Activated T-helper 17 cell treated with anti-CD3 and anti-CD28 coated beads, Interleukin-2, amount 50 U/mL, for 72 hours (primary cell): ENCODE measurements around the gene TMEM116. TPM values are rescaled to one million over a fixed set of nuclear protein-coding genes. Genes with fewer than 3 reads are reported as not detected.
"Not testable (repeated sequence)": the region's sequence is repeated elsewhere in the genome, so short reads cannot be mapped to it uniquely, and the experiment has no call there.

Experiments
- ATAC-seq: fragments of 150-1000 bp; cut with Tn5 transposase; replicated peaks from 2 replicates; pipeline ENCODE4 v1.10.0; 2021; ENCODE audit warnings: mild to moderate bottlenecking, moderate library complexity
- H3K27ac Mint-ChIP-seq: one replicate; pipeline ENCODE4 v1.8.0; 2022; ENCODE audit warnings: mixed read lengths
- H3K27me3 Mint-ChIP-seq: one replicate; pipeline ENCODE4 v1.8.0; 2022; ENCODE audit warnings: mixed read lengths
- H3K36me3 Mint-ChIP-seq: one replicate; pipeline ENCODE4 v1.8.0; 2022; ENCODE audit warnings: low read depth, mild to moderate bottlenecking, mixed read lengths
- H3K4me1 Mint-ChIP-seq: one replicate; pipeline ENCODE4 v1.8.0; 2022; ENCODE audit warnings: mixed read lengths
- H3K4me3 Mint-ChIP-seq: one replicate; pipeline ENCODE4 v1.8.0; 2022; ENCODE audit warnings: mild to moderate bottlenecking, mixed read lengths
- H3K9me3 Mint-ChIP-seq: one replicate; pipeline ENCODE4 v1.8.0; 2022; ENCODE audit warnings: mixed read lengths
- total RNA-seq, 2 donors: library from RNA; stranded (reverse); gene quantifications; one replicate each; pipeline ENCODE4 v1.2.3, GENCODE V29; 2022

Gene TMEM116
- total RNA-seq, 2 donors from 2014 or later: 13.8 to 16.9 TPM

- Mint-ChIP-seq H3K27me3 (no peaks in the 10 kb centered on the region), H3K9me3 (no peaks in the 10 kb centered on the region), H3K4me3 (peak overlapping the region; percentile 2), H3K4me1 (peaks cover 12% of the 10 kb centered on the region), H3K27ac (peak overlapping the region; percentile 14), H3K36me3 (no peaks in the 10 kb centered on the region)
- no peak for ATAC-seq
These were observed 36.7 kb downstream of the TMEM116 start for GRCh38 chr12:111976291-111976690.

- Mint-ChIP-seq H3K4me1 (peaks cover 11% of the 10 kb centered on the region), H3K4me3 (no peak overlapping the region), H3K9me3 (no peaks in the 10 kb centered on the region), H3K36me3 (no peaks in the 10 kb centered on the region), H3K27ac (peak overlapping the region; percentile 69), H3K27me3 (no peaks in the 10 kb centered on the region)
- ATAC-seq: no peak
These were observed 37.6 kb downstream of the TMEM116 start for GRCh38 chr12:111975161-111975931.

GRCh38 chr12:111971800-111972199, 41.2 kb downstream of the TMEM116 start:
- H3K4me3 Mint-ChIP-seq: no peak overlapping the region
- peaks cover 14% of the 10 kb centered on the region for H3K4me1 Mint-ChIP-seq
- H3K27ac Mint-ChIP-seq: no peak overlapping the region
- ATAC-seq: no peak
- no peaks in the 10 kb centered on the region for H3K9me3 Mint-ChIP-seq
- no peaks in the 10 kb centered on the region for H3K27me3 Mint-ChIP-seq
- peaks cover 9% of the 10 kb centered on the region for H3K36me3 Mint-ChIP-seq

GRCh38 chr12:111964935-111965334, 48.0 kb downstream of the TMEM116 start:
- ATAC-seq: no peak
- Mint-ChIP-seq H3K9me3 (peaks cover 1% of the 10 kb centered on the region), H3K27ac (peak overlapping the region; percentile 40), H3K36me3 (peaks cover 54% of the 10 kb centered on the region), H3K4me3 (no peak overlapping the region), H3K4me1 (peaks cover 18% of the 10 kb centered on the region), H3K27me3 (no peaks in the 10 kb centered on the region)

- H3K27ac Mint-ChIP-seq, ATAC-seq, H3K9me3 Mint-ChIP-seq, H3K4me3 Mint-ChIP-seq, H3K27me3 Mint-ChIP-seq: not testable (repeated sequence)
- Mint-ChIP-seq H3K36me3 (peaks cover 56% of the 10 kb centered on the region), H3K4me1 (peaks cover 20% of the 10 kb centered on the region)
These were observed 53.4 kb downstream of the TMEM116 start for GRCh38 chr12:111959518-111959917.

- ATAC-seq, H3K27me3 Mint-ChIP-seq, H3K9me3 Mint-ChIP-seq, H3K4me3 Mint-ChIP-seq, H3K27ac Mint-ChIP-seq: not testable (repeated sequence)
- H3K4me1 Mint-ChIP-seq: peaks cover 22% of the 10 kb centered on the region
- peaks cover 36% of the 10 kb centered on the region for H3K36me3 Mint-ChIP-seq
These were observed 55.7 kb downstream of the TMEM116 start for GRCh38 chr12:111957224-111957623.

- Mint-ChIP-seq H3K4me1 (peaks cover 36% of the 10 kb centered on the region), H3K36me3 (peaks cover 17% of the 10 kb centered on the region), H3K27ac (no peak overlapping the region), H3K9me3 (peaks cover 3% of the 10 kb centered on the region), H3K4me3 (no peak overlapping the region), H3K27me3 (no peaks in the 10 kb centered on the region)
- ATAC-seq: no peak
These were observed 58.0 kb downstream of the TMEM116 start for GRCh38 chr12:111954969-111955368.

GRCh38 chr12:111953455-111953854, 59.5 kb downstream of the TMEM116 start:
- no peak overlapping the region for H3K27ac Mint-ChIP-seq
- no peaks in the 10 kb centered on the region for H3K27me3 Mint-ChIP-seq
- H3K4me1 Mint-ChIP-seq: peaks cover 26% of the 10 kb centered on the region
- H3K36me3 Mint-ChIP-seq: peaks cover 2% of the 10 kb centered on the region
- no peaks in the 10 kb centered on the region for H3K9me3 Mint-ChIP-seq
- no peak for ATAC-seq
- H3K4me3 Mint-ChIP-seq: no peak overlapping the region

GRCh38 chr12:111952084-111952787, 60.7 kb downstream of the TMEM116 start:
- not testable (repeated sequence) for H3K27ac Mint-ChIP-seq, ATAC-seq, H3K27me3 Mint-ChIP-seq, H3K9me3 Mint-ChIP-seq, H3K4me3 Mint-ChIP-seq, H3K36me3 Mint-ChIP-seq
- H3K4me1 Mint-ChIP-seq: peaks cover 28% of the 10 kb centered on the region

GRCh38 chr12:111950961-111951676, 61.8 kb downstream of the TMEM116 start:
- H3K9me3 Mint-ChIP-seq, H3K36me3 Mint-ChIP-seq, H3K27ac Mint-ChIP-seq, H3K27me3 Mint-ChIP-seq: not testable (repeated sequence)
- H3K4me3 Mint-ChIP-seq: peak overlapping the region; percentile 8
- H3K4me1 Mint-ChIP-seq: peaks cover 28% of the 10 kb centered on the region
- peak; percentile 77 for ATAC-seq

GRCh38 chr12:111943929-111944328, 69.0 kb downstream of the TMEM116 start:
- Mint-ChIP-seq H3K4me3 (no peak overlapping the region), H3K36me3 (no peaks in the 10 kb centered on the region), H3K9me3 (no peaks in the 10 kb centered on the region), H3K27ac (no peak overlapping the region), H3K4me1 (peaks cover 9% of the 10 kb centered on the region), H3K27me3 (no peaks in the 10 kb centered on the region)
- ATAC-seq: no peak

GRCh38 chr12:111942557-111942956, 70.4 kb downstream of the TMEM116 start:
- Mint-ChIP-seq H3K27ac (peak overlapping the region; percentile 47), H3K4me3 (no peak overlapping the region), H3K27me3 (no peaks in the 10 kb centered on the region), H3K4me1 (peaks cover 5% of the 10 kb centered on the region), H3K9me3 (no peaks in the 10 kb centered on the region), H3K36me3 (no peaks in the 10 kb centered on the region)
- no peak for ATAC-seq

GRCh38 chr12:111937429-111937828, 75.5 kb downstream of the TMEM116 start:
- peaks cover 1% of the 10 kb centered on the region for H3K4me1 Mint-ChIP-seq
- no peak for ATAC-seq
- H3K9me3 Mint-ChIP-seq: no peaks in the 10 kb centered on the region
- peaks cover 24% of the 10 kb centered on the region for H3K36me3 Mint-ChIP-seq
- no peak overlapping the region for H3K4me3 Mint-ChIP-seq
- no peaks in the 10 kb centered on the region for H3K27me3 Mint-ChIP-seq
- H3K27ac Mint-ChIP-seq: no peak overlapping the region

- no peaks in the 10 kb centered on the region for H3K4me1 Mint-ChIP-seq
- no peak for ATAC-seq
These were observed 76.1 kb downstream of the TMEM116 start for GRCh38 chr12:111936869-111937268.

More at GRCh38 chr12:111936869-111937268, 76.1 kb downstream of the TMEM116 start:
- Mint-ChIP-seq H3K9me3 (no peaks in the 10 kb centered on the region), H3K27me3 (no peaks in the 10 kb centered on the region), H3K27ac (no peak overlapping the region), H3K36me3 (peaks cover 29% of the 10 kb centered on the region), H3K4me3 (no peak overlapping the region)
